Effector memory CD4-positive, alpha-beta T cell (primary cell): ENCODE measurements around the gene EXOC3L2.

ENCODE experiments used
- DNase-seq, 3 donors: peaks; one replicate each; pipeline ENCODE4 v3.0.0-alpha.2; 2020
- H3K27ac ChIP-seq: 2 replicates; pipeline ENCODE4 v1.7.0; 2013; ENCODE audit warnings: mild to moderate bottlenecking, low read length, moderate library complexity; ENCODE audit not compliant: insufficient read depth, poor library complexity, severe bottlenecking
- H3K27me3 ChIP-seq: replicated peaks from 2 replicates; pipeline ENCODE4 v1.7.0; 2013; ENCODE audit warnings: mild to moderate bottlenecking, low read length; ENCODE audit not compliant: insufficient read depth, control insufficient read depth, poor library complexity, severe bottlenecking
- H3K36me3 ChIP-seq: 2 replicates; pipeline ENCODE4 v1.7.0; 2013; ENCODE audit warnings: mild to moderate bottlenecking, low read length, moderate library complexity; ENCODE audit not compliant: control insufficient read depth, insufficient read depth
- H3K4me1 ChIP-seq: 2 replicates; pipeline ENCODE4 v1.7.0; 2013; ENCODE audit warnings: low read length, mild to moderate bottlenecking; ENCODE audit not compliant: control insufficient read depth, insufficient read depth, poor library complexity, severe bottlenecking
- H3K4me3 ChIP-seq: 2 replicates; pipeline ENCODE4 v1.7.0; 2013; ENCODE audit warnings: low read length, low read depth, mild to moderate bottlenecking; ENCODE audit not compliant: insufficient read depth, poor library complexity, severe bottlenecking
- H3K9me3 ChIP-seq: 2 replicates; pipeline ENCODE4 v1.7.0; 2013; ENCODE audit warnings: mild to moderate bottlenecking, low read length, moderate library complexity; ENCODE audit not compliant: control insufficient read depth
- total RNA-seq, 3 donors: gene quantifications; one replicate each; lab custom pipeline; 2026; lab: John Stamatoyannopoulos, UW

Gene EXOC3L2
- total RNA-seq, result 0 to 0.19 (median 0) reads per million in 3 donors

DNA sequence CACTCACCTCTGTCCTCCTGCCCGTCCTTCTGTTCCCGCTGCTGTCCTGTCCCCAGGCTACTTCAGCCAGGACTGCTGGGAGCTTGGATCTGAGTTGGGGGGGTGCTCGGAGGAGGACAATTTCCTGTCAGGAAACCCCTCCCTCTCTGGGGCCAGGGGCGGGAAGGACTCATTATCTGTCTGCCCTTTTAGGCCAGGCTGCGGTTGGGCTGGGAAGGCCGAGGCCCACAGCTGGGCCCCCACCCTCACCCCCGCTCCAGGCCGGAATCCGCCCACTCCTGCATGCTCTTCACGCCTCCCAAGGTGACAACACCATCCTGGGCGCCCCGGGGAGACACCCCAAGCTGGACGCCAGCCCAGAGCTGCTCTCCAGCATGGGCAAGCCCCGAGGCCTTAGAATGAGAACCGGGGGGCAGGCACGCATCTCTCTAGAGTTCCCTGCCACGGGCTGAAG is at the start of gene EXOC3L2:
TSS of gene EXOC3L2 (minus strand) at position 74 of the 454 bp plus-strand sequence. CDS start 6,362 bp downstream, outside the sequence.
- H3K27me3 ChIP-seq, result no peaks in the 10 kb centered on the region
- no peak within 1 kb of the TSS for H3K27ac ChIP-seq
- H3K4me1 ChIP-seq, result no peaks in the 10 kb centered on the region
- no peaks in the 10 kb centered on the region for H3K36me3 ChIP-seq
- DNase-seq, result no peak
- H3K4me3 ChIP-seq, result no peak within 1 kb of the TSS
- no peaks in the 10 kb centered on the region for H3K9me3 ChIP-seq

DNA sequence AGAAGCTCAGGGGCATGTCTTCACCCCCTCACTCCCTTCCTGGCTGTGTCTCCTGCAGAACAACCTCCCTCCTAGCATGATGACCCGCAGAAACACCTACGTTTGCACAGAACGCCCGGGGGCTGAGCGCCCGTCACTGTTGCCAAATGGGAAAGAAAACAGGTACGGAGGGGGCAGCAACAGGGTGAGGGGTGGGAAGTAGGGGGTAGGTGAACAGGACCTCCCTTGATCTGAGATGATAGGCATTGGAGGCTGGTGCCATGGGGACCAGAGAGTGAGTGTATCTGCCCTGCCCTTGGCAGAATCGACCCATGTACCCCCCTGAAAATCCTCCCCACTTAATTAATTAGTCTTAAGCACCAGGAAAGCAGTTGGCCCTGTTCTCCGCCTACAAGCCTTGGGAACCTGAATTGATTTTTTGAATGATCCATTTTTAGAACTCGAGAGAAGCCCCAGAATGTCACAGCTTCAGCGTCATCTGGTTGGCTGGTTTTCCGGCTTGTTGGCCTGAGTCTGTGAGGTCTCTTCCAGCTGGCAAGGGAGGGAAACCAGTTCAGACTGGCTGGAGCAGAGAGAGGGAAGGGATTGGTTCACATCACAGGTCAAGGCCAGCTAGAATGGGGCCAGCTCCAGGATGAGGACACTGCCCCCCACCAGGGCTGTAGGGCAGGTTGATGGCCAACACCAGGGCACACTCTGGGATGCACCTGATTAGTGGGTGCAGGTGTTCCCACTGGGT is 49.3 kb upstream of the EXOC3L2 start:
- Histone ChIP-seq H3K9me3 (no peaks in the 10 kb centered on the region), H3K36me3 (peaks cover 13% of the 10 kb centered on the region), H3K4me1 (no peaks in the 10 kb centered on the region), H3K27me3 (no peaks in the 10 kb centered on the region), H3K4me3 (no peak overlapping the region), H3K27ac (no peak overlapping the region)
- no peak for DNase-seq

DNA sequence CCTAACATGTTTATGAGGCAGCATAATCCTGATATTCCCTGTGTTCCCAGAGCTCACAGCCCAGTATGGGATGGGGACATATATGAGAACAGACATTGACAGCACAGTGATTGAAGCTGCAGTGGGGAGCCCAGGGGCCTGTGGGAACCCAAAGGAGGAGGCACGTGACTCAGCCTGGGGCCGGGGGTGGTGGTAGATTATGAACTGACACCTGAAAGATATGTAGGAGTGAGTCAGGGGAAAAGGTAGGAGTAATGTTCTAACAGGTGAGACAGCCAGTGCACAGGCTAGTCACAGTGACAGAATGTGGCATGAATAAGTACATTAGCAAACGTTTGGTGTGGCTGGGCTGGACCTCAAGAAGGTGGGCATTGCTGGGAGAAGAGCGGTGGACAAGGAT is 48.5 kb upstream of the EXOC3L2 start:
- Histone ChIP-seq H3K27ac (no peak overlapping the region), H3K27me3 (no peaks in the 10 kb centered on the region), H3K9me3 (no peaks in the 10 kb centered on the region), H3K36me3 (peaks cover 13% of the 10 kb centered on the region), H3K4me3 (no peak overlapping the region), H3K4me1 (no peaks in the 10 kb centered on the region)
- DNase-seq, result no peak

DNA sequence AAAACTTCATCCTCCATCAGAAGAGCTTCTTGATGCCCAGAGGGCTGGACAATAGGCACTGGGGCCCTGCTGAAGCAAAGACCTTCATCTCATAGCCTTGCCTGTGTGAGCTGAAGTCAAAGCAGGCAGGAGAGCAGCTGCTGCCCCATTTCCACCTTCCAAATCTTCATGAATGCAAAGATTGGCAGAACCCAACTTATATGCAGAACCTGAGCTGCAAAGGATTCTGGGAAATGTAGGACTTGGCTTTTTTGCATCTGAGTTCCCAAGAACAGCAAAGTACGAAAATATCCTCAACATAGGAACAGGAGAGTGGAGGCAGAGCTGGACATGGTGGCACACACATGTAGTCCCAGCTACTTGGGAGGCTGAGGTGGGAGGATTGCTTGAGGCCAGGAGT is 46.6 kb upstream of the EXOC3L2 start:
- Histone ChIP-seq H3K27me3 (no peaks in the 10 kb centered on the region), H3K4me1 (no peaks in the 10 kb centered on the region), H3K36me3 (peaks cover 13% of the 10 kb centered on the region), H3K9me3 (no peaks in the 10 kb centered on the region), H3K27ac (no peak overlapping the region), H3K4me3 (no peak overlapping the region)
- DNase-seq, result no peak

DNA sequence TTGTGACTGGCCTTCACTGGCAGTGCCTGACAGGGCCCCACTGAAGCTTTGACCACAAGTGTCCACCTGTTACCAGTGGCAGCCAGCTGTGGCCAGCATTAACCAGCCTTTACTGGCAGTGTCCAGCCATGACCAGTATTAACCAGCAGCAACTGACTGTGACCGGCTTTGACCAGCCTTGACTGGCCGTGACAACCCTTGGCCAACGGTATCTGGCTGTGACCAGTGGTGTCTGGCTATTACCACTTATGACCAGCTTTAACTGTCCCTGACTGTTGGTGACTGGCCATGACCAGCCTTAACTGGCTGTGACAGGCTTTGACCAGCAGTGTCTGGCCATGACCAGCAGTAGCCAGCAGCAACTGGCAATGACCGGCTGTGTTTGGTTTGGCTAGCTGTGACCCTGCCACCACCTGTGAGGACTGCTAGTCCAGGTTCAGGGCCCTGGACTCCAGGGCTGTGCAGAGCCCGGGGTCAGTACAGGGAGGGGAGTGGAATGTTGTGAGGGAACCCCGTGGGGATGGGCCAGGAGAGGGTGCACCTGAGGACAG is 45.2 kb upstream of the EXOC3L2 start:
- peaks cover 13% of the 10 kb centered on the region for H3K36me3 ChIP-seq
- no peaks in the 10 kb centered on the region for H3K27me3 ChIP-seq

DNA sequence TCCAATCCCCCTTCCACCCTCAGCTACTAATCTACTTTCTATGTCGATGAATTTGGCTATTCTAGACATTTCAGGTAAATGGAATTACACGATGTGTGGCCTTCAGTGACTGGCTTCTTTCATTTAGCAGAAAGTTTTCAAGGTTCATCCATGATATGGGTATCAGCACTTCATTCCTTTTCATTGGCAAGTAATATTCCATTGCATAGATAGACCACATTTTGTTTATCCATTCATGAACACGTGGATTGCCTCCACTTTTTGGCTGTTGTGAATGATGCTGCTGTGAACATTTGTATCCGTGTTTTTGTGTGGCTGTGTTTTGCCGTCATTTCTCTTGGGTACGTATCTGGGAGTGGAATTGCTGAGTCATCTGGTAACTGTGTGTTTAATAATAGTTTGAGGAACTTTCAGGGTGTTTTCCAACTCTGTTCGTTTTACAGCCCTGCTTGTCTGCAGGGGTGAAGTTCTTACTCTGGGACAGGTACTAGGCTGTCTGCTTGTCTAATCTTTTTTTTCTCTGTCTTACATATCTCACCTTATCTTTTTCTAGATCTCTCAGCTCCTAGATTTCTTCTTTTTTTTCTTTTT is 38.3 kb upstream of the EXOC3L2 start:
- no peaks in the 10 kb centered on the region for H3K4me1 ChIP-seq
- no peaks in the 10 kb centered on the region for H3K27me3 ChIP-seq
- DNase-seq, result no peak
- H3K4me3 ChIP-seq, result no peak overlapping the region
- H3K9me3 ChIP-seq, result no peaks in the 10 kb centered on the region
- no peak overlapping the region for H3K27ac ChIP-seq
- peaks cover 2% of the 10 kb centered on the region for H3K36me3 ChIP-seq

More for the DNA sequence above, 45.2 kb upstream of the EXOC3L2 start:
- Histone ChIP-seq H3K4me1 (no peaks in the 10 kb centered on the region), H3K9me3 (no peaks in the 10 kb centered on the region), H3K4me3 (no peak overlapping the region), H3K27ac (no peak overlapping the region)
- no peak for DNase-seq

DNA sequence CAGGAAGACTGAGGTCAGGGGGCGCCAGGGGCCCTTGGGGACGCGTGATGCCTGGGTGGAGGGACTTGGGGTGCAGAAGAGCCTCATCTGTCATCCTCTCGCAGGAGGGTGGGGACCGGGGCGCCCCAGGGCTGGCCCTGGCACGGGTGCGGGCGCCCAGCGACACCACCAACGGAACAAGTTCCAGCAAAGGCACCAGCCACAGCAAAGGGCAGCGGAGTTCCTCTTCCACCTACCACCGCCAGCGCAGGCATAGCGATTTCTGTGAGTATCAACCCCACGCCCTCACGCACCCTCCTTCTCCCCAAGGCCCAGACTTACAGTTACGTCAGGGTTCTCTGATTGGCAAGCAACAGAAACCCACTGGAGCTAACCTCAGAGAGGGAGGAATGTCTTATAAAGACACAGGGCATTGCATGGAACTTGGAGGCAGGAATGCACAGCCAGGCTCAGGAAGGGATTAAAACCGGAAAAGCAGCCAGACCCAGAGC is 35.3 kb upstream of the EXOC3L2 start:
- Histone ChIP-seq H3K36me3 (peaks cover 11% of the 10 kb centered on the region), H3K9me3 (no peaks in the 10 kb centered on the region), H3K4me3 (no peak overlapping the region), H3K4me1 (no peaks in the 10 kb centered on the region), H3K27me3 (no peaks in the 10 kb centered on the region), H3K27ac (no peak overlapping the region)
- no peak for DNase-seq

DNA sequence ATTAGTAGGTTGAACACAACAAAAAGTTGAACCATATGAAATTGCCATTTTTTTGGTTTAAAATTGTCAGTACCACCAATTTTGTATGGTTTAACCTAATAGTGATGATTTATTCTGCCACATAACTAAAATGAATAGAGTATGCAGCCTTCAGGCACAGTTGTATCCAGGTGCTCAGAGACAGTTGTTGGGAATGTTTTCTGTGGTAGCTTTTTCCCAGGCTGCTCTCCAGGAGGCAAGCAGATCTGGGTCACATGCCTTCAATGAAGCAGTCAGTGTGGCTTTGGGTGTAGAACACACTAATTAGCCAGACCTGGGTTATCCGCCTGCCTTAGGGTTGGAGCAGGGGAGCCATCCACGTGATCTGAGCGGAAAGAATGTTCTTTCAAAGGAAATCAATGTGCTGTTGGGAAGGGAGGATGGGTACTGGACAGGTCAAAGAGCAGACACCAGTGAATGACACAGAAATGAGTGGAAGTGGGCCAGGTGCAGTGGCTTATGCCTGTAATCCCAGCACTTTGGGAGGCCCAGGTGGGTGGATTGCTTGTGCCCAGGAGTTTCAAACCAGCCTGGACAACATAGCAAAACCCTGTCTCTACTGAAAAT is 34.5 kb upstream of the EXOC3L2 start:
- no peak for DNase-seq
- Histone ChIP-seq H3K4me1 (no peaks in the 10 kb centered on the region), H3K9me3 (no peaks in the 10 kb centered on the region), H3K27me3 (no peaks in the 10 kb centered on the region), H3K4me3 (no peak overlapping the region), H3K27ac (no peak overlapping the region), H3K36me3 (peaks cover 11% of the 10 kb centered on the region)

DNA sequence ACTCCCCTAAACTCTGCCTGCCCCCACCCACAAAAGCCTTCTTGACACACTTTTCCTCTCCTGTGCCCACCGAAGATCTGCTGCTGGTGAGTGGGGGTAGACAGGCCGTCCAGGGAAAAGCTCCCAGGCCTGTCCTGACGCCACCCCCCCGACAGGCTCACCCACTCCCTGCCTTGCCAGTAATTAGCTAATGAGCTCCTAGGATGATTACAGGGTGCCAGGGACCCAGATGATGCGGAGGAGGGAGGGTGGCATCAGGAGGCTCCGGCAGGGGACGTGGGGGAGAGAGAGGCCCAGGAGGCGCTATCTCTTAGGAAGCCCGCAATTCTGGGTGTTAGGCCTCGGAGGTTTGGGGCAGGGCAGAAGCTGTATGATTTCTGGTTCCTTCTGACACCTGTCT is 32.9 kb upstream of the EXOC3L2 start:
- H3K27ac ChIP-seq, result no peak overlapping the region
- no peaks in the 10 kb centered on the region for H3K27me3 ChIP-seq
- no peaks in the 10 kb centered on the region for H3K9me3 ChIP-seq
- H3K36me3 ChIP-seq, result peaks cover 11% of the 10 kb centered on the region
- no peak overlapping the region for H3K4me3 ChIP-seq
- H3K4me1 ChIP-seq, result no peaks in the 10 kb centered on the region
- DNase-seq, result no peak

DNA sequence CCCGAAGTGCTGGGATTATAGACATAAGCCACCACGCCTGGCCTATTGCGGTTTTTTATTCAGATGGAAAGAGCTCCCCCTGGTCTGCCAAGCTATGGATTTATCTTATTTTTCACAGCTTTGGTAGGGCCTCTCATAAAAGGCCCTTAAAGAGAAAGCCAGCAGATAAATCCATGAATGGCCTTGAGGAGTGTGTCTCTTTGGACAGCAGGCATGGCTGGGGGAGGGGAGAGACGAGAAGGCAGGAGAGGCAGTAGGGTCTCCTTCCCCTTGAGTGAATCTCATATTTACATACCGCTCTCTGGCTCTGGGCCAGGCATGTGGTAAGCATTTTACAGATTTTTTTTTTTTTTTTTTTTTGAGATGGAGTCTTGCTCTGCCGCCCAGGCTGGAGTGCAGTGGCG is 31.1 kb upstream of the EXOC3L2 start:
- Histone ChIP-seq H3K4me1 (no peaks in the 10 kb centered on the region), H3K27ac (no peak overlapping the region), H3K36me3 (peaks cover 11% of the 10 kb centered on the region), H3K27me3 (no peaks in the 10 kb centered on the region), H3K9me3 (no peaks in the 10 kb centered on the region), H3K4me3 (no peak overlapping the region)
- no peak for DNase-seq
